Cerebellar cortex (tissue), 1 donor: ENCODE measurements around the gene OR11H6.
"Not testable (repeated sequence)": the region's sequence is repeated elsewhere in the genome, so short reads cannot be mapped to it uniquely, and the experiment has no call there.

Experiments
- DNase-seq: peaks from one replicate; pipeline ENCODE4 v3.0.0-alpha.2; 2015; ENCODE audit warnings: low spot score

Gene OR11H6, protein sequence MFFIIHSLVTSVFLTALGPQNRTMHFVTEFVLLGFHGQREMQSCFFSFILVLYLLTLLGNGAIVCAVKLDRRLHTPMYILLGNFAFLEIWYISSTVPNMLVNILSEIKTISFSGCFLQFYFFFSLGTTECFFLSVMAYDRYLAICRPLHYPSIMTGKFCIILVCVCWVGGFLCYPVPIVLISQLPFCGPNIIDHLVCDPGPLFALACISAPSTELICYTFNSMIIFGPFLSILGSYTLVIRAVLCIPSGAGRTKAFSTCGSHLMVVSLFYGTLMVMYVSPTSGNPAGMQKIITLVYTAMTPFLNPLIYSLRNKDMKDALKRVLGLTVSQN

DNA sequence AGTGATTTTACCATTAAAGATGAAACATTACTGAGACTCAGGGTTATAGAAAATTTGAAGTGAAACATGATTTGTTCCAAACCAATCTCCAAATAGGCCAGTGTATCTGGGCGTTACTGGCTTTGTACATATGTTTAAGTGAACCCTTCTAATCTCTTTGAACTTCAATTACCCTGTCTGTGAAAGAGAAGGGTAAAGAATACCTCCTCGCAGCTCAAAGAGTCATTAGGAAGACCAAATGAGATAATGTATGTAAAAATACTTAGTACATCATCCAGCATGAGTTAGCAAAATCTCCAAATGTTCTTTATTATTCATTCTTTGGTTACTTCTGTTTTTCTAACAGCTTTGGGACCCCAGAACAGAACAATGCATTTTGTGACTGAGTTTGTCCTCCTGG is at the start of gene OR11H6:
Gene OR11H6 (plus strand): TSS at position 301 of the 400 bp plus-strand sequence. CDS start 0 bp downstream, at position 301.
- no peak for DNase-seq

DNA sequence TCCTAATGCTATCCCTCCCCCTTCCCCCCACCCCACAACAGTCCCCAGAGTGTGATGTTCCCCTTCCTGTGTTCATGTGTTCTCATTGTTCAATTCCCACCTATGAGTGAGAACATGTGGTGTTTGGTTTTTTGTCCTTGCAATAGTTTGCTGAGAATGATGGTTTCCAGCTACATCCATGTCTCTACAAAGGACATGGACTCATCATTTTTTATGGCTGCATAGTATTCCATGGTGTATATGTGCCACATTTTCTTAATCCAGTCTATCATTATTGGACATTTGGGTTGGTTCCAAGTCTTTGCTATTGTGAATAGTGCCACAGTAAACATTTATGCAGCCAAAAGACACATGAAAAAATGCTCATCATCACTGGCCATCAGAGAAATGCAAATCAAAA is 49.3 kb upstream of the OR11H6 start:
- not testable (repeated sequence) for DNase-seq

DNA sequence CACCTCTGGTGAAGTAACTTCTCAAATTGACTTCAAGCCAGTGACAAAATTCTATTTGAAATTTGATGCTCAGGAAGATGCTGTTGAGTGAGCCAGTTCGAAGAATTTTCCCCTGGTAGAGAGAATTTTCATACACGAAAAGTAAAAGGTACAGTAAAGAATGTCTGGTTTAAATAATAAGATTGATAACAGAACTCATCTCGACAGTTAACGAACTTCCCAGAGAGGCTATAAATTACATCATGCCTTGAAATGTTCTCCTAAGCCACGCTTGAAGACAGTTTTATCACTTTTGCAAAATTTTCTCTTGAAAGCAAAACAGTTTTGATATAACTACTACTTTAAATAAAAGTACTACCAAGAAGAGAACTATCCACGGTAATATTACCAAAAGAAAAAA is 47.2 kb upstream of the OR11H6 start:
- no peak for DNase-seq

DNA sequence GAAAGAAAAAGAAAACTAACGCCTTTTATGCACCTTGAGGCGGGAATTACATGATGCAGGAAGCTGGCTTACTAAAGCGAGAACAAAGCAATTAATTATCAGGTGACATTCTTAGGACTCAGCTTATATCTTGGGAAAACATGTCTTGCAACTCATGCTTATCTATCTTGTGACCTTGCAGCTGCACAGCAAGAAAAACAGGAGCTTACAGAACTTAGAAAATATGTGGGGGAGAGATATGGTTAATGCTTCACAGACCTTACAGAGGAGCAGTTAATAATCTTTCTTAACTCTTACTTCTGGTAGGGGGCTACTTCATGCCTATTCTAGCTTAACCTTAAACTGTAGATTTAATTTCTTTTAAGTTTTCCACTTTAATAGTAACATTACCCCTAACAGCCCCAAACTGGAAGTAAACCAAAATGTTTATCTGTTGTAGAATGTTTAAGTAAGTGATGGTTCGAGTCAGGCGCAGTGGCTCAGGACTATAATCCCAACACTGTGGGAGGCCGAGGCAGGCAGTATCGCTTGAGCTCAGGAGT is 46.0 kb upstream of the OR11H6 start:
- no peak for DNase-seq

DNA sequence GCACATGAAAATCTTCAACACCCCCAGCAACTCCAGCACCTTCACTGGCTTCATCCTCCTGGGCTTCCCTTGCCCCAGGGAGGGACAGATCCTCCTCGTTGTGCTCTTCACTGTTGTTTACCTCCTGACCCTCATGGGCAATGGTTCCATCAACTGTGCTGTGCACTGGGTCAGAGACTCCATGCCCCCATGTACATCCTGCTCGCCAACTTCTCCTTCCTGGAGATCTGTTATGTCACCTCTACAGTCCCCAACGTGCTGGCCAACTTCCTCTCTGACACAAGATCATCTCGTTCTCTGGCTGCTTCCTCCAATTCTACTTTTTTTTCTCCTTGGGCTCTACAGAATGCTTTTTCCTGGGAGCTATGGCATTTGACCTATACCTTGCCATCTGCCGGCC is 44.3 kb upstream of the OR11H6 start:
- no peak for DNase-seq

GRCh38 chr14:20179880-20180279 is 43.6 kb upstream of the OR11H6 start:
- DNase-seq = no peak

DNA sequence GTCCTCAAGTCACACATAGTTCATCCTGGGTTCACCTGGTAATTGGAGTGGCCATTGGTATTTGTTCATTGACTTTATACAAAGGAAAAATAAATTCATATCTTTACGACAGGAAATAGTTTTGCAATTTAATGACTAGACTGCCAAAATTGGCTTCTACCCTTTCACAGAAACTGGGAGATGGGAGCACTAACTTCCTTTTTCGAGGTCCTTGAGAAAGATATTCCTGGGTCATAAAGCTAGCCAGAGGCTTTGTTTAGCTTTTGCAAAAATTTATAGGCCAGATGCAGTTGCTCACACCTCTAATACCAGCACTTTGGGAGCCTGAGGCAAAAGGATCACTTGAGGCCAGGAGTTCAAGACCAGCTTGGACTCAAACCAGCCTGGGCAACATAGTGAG is 43.0 kb upstream of the OR11H6 start:
- no peak for DNase-seq

- no peak for DNase-seq
Measured at GRCh38 chr14:20184181-20184580, 39.3 kb upstream of the OR11H6 start.

DNA sequence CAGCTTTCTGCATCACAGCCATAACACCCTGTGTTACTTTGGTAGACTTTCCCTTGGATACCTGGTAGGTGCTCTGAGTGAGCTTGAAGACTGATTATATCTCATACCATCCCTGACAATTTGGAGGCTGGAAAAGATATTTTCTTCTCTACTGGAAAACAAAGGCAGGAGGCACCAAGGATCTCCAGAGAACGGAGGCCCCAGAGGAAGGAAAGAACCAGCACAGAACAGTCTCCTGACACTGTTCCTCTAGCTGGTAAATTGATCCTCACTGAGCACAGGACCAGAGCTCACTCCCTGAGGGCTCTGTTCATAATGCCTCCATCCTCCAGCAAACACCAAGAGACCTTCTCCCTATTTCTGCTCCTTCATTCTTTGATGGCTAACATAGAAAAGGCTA is 32.9 kb upstream of the OR11H6 start, which contains the start of gene OR11G2:
Gene OR11G2 (plus strand): TSS at position 301 of the 400 bp plus-strand sequence. CDS start 6,542 bp downstream, outside the sequence.
- no peak for DNase-seq

- no peak for DNase-seq
Measured at GRCh38 chr14:20191396-20191795, 32.1 kb upstream of the OR11H6 start.

- DNase-seq = no peak
Measured at GRCh38 chr14:20194101-20194500, 29.4 kb upstream of the OR11H6 start.

- DNase-seq = not testable (repeated sequence)
Measured at GRCh38 chr14:20195170-20195569, 28.3 kb upstream of the OR11H6 start.

- DNase-seq = no peak
Measured at GRCh38 chr14:20195911-20196310, 27.6 kb upstream of the OR11H6 start.

DNA sequence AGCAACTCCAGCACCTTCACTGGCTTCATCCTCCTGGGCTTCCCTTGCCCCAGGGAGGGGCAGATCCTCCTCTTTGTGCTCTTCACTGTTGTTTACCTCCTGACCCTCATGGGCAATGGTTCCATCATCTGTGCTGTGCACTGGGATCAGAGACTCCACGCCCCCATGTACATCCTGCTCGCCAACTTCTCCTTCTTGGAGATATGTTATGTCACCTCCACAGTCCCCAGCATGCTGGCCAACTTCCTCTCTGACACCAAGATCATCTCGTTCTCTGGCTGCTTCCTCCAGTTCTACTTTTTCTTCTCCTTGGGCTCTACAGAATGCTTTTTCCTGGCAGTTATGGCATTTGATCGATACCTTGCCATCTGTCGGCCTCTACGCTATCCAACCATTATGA is 26.1 kb upstream of the OR11H6 start:
- DNase-seq = no peak

DNA sequence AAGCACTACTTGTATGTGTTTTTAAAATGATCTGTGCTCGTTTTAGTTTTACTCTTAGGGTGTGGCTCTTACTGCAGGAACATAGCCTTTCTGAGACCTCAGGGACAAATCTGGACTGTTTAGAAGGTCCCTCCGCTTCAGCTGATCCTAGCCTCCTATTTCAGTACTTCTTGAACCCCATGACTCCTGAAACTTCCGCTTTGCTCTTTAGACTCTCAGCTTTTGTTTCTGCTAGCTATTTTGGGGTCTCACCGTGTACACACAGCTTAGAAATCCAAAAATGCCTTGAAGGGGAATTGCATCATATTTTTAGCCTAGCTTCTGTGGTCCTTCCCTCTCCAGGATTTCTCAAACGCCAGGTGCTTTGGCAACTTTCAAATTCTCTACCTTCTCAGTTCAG is 24.5 kb upstream of the OR11H6 start:
- DNase-seq = no peak

DNA sequence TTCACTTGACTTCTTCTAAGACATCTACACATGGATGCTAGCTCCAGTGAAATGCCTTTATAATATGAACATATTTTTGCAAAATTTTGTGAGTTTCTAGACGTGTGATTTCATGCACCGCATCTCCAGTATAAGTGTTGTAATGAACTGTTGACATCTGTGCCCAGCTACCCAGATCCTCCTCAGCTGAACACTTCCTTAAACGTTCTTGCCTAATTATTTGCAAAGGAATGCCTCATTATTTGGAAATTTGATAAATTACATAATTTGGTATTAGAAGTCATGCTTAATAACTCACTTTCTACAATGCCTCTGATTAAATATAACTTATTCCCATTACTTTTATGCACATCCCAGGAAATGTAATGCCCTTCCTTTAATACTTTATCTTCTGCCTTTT is 18.8 kb upstream of the OR11H6 start:
- DNase-seq = no peak

GRCh38 chr14:20209595-20209994 is 13.9 kb upstream of the OR11H6 start:
- DNase-seq = no peak

DNA sequence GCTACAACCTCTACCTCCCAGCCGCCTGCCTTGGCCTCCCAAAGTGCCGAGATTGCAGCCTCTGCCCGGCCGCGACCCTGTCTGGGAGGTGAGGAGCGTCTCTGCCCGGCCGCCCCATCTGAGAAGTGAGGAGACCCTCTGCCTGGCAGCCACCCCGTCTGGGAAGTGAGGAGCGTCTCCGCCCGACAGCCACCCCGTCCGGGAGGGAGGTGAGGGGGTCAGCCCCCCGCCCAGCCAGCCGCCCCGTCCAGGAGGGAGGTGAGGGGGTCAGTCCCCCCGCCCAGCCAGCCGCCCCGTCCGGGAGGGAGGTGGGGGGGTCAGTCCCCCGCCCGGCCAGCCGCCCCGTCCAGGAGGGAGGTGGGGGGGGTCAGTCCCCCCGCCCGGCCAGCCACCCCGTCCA is 11.1 kb upstream of the OR11H6 start:
- DNase-seq = not testable (repeated sequence)

DNA sequence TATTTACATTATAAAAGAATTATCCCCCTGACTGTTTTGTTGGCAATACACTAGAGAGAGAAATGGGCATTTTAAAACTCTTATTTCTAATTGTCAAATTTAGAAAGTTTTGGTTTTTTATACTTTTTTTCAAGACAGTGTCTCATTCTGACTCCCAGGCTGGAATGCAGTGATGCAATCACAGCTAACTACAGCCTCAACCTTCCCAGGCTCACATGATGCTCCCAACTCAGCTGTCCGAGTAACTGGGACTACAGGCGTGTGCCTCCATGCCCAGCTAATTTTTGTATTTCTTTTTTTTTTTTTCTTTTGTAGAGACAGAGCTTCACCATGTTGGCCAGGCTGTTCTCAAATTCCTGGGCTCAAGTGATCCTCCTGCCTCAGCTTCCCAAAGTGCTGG is 8.3 kb upstream of the OR11H6 start:
- DNase-seq = no peak

GRCh38 chr14:20219033-20219432 is 4.5 kb upstream of the OR11H6 start:
- DNase-seq = no peak

- no peak for DNase-seq
Measured at GRCh38 chr14:20228681-20229080, 5.2 kb downstream of the OR11H6 start, which contains the start of gene OR11H7. OR11H7 (plus strand) TSS chr14:20228981.

- DNase-seq = not testable (repeated sequence)
Measured at GRCh38 chr14:20235415-20235814, 11.9 kb downstream of the OR11H6 start.

DNA sequence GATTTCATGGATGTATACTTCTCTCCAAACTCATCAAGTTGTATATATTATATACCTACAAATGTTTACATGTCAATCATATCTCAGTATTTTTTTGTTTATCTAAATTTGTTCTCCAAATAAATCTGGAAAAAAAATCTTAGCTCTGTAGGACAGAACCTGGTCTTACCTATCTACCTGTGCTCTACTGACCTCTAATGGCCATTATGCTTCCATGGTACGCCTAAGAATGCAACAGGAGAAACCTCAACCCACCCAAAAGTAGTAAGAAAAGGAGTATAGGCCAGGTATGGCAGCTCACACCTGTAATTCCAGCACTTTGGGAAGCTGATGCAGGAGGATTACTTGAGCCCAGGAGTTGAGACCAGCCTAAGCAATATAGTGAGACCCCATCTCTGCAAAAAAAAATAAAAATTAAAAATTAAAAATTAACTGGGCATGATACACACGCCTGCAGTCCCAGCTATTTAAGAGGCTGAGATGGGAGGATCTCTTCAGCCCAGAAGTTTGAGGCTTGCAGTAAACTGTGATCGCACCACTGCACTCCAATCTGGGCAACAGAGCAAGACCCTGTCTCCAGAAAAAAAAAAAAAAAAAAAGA is 24.2 kb downstream of the OR11H6 start:
- peak; percentile 40 for DNase-seq
